ENCODE results near the gene NOC4L.

DNA sequence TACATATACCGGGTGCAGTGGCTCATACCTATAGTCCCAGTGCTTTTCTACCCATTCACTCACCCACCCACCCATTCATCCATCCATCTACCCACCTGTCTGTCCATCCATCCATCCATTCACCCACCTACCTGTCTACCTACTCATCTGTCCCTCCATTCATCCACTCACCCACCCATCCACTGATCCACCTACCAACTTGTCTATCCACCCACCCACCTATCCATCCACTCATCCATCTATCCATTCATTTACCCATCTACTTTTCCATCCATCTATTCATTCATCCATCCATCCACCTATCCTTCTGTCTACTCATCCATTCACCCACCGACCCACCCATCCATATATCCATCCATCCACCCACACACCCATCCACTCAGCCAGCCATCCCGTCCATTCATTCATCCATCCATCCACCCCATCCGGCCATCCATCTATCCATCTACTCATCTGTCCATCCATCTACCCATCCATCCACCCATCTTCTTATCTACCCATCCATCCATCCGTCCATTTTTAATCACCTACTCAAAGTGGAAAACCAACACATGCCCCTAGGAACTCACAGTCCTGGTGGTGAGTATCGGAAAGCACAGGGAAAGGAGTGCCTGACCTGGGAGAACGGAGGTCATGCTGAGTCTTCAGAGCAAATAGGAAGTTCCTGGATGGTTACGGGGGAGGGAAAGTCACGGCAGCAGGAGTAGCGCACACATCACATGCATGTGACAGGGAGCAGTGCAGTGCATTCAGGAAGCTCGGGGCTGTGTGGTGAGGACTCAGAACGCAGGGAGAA is 20.1 kb upstream of the NOC4L start:
- TF ChIP-seq EZH2 (IDR thresholded peaks at IDR 0.05; ENCODE audit: borderline replicate concordance, low read length) (no peak), CTCF (IDR thresholded peaks at IDR 0.05; ENCODE audit: low read length) (no peak)
